DND-41 (cell line): Measurements from ENCODE around the gene PRKAR1B.

Experiments used
- EZH2 ChIP-seq: IDR thresholded peaks from 3 replicates; pipeline ENCODE4 v1.6.1; 2012; ENCODE audit warnings: borderline replicate concordance, low read depth, mild to moderate bottlenecking, moderate library complexity, low read length, inconsistent platforms; ENCODE audit not compliant: severe bottlenecking
- TF ChIP-seq, protein P1 (sequence below): IDR thresholded peaks from 2 replicates; pipeline ENCODE4 v1.5.1; 2012; ENCODE audit warnings: borderline replicate concordance, low read length, moderate library complexity, mild to moderate bottlenecking; ENCODE audit not compliant: poor library complexity, severe bottlenecking; ENCODE audit errors: extremely low read depth

GRCh38 chr7:676246-676971, 50.7 kb downstream of the PRKAR1B start:
- TF ChIP-seq, protein P1, sequence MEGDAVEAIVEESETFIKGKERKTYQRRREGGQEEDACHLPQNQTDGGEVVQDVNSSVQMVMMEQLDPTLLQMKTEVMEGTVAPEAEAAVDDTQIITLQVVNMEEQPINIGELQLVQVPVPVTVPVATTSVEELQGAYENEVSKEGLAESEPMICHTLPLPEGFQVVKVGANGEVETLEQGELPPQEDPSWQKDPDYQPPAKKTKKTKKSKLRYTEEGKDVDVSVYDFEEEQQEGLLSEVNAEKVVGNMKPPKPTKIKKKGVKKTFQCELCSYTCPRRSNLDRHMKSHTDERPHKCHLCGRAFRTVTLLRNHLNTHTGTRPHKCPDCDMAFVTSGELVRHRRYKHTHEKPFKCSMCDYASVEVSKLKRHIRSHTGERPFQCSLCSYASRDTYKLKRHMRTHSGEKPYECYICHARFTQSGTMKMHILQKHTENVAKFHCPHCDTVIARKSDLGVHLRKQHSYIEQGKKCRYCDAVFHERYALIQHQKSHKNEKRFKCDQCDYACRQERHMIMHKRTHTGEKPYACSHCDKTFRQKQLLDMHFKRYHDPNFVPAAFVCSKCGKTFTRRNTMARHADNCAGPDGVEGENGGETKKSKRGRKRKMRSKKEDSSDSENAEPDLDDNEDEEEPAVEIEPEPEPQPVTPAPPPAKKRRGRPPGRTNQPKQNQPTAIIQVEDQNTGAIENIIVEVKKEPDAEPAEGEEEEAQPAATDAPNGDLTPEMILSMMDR: no peak
- TF ChIP-seq EZH2: no peak
